ENCODE measurements around the gene ITPKA. TPM values are rescaled to one million over a fixed set of nuclear protein-coding genes. Genes with fewer than 3 reads are reported as not detected.

The ITPKA gene
- total RNA-seq, 1 donor from 2014 or later, result 3.8 TPM

DNA sequence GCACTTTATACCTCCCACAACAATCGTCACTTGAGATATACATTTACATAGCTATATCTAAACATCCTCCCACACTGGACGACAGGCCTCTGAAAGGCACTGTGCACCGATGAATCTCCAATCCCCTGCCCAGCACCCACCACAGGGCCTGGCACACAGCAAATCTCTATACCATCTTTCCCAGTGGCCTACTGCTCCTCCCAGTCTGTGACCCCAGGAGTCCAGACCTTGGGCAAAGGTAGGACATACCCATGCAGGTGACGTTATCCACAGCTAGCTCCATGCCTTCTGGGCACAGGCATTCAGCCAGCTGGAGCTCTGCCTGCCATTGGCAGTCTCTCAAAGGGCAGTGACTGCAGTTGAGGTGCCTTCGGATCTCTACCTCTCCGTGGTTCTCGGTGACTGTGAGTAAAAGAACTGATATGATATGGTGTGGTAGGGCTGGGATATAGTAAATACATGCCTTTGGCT is 14.2 kb downstream of the ITPKA start:
- intact Hi-C loops (cut with micrococcal nuclease), result no loop called here
- peaks cover 11% of the 10 kb centered on the region for H3K4me1 Mint-ChIP-seq
- H3K27me3 Mint-ChIP-seq, result peaks cover 63% of the 10 kb centered on the region
- no peak overlapping the region for H3K4me3 Mint-ChIP-seq
- H3K9me3 Mint-ChIP-seq, result no peaks in the 10 kb centered on the region
- DNase-seq, result no peak
- H3K27ac Mint-ChIP-seq, result no peak overlapping the region
- H3K36me3 Mint-ChIP-seq (ENCODE audit: low read depth), result no peaks in the 10 kb centered on the region

DNA sequence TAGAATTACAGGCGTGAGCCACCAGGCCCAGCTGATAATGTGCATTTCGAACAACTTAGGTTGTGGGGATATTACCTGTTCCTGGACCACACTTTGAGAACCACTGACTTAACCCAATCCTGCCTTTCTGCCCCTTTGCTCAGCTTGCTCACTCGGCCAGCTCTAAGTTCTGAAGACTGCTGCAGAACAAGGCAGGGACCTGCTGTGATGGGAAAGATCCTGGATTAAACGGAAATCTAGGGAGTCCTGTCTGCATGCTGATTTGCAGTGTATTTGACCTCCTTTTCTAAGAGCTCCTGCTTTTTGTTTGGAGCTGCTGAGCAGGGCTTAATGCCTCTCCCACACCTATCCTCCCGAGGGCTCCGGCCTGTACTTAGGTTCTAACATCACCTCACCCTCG is 17.1 kb downstream of the ITPKA start:
- peaks cover 56% of the 10 kb centered on the region for H3K27me3 Mint-ChIP-seq
- no peak overlapping the region for H3K27ac Mint-ChIP-seq
- peaks cover 2% of the 10 kb centered on the region for H3K36me3 Mint-ChIP-seq (ENCODE audit: low read depth)
- intact Hi-C loops (cut with micrococcal nuclease), result no loop called here
- no peaks in the 10 kb centered on the region for H3K9me3 Mint-ChIP-seq
- H3K4me1 Mint-ChIP-seq, result peaks cover 20% of the 10 kb centered on the region
- no peak overlapping the region for H3K4me3 Mint-ChIP-seq
- DNase-seq, result no peak

DNA sequence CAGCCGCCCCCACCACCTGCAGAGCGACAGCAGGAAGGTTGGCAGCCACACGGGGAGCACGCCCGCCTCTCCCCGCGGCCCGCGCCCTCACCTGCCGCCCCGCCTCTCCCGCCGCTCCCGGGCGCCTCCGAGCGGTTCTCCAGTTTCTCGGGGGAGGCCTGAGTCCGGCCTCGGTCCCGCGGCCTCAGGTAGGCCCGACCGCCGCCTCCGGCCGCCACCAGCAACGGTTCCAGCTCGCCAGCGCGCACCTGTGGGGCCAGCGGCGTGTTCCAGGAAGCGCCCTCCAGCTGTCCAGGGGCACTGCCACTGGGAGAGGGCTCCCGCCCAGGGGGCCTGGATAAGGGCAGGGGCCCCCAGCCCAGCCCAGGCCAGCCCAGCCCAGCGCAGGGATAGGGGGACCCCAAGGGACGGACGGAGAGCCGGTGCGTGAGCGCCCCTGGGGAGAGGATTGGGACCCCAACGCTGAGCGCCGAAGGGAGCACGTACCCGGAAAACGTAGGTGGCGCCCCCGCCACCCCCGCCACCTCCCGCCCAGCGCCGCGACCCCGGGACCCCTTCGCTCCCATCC is 17.7 kb downstream of the ITPKA start:
- Mint-ChIP-seq H3K9me3 (no peaks in the 10 kb centered on the region), H3K27ac (no peak overlapping the region), H3K4me1 (peaks cover 20% of the 10 kb centered on the region), H3K27me3 (peaks cover 53% of the 10 kb centered on the region), H3K4me3 (no peak overlapping the region), H3K36me3 (ENCODE audit: low read depth) (peaks cover 4% of the 10 kb centered on the region)
- intact Hi-C loops (cut with micrococcal nuclease), result no loop called here
- DNase-seq, result no peak

DNA sequence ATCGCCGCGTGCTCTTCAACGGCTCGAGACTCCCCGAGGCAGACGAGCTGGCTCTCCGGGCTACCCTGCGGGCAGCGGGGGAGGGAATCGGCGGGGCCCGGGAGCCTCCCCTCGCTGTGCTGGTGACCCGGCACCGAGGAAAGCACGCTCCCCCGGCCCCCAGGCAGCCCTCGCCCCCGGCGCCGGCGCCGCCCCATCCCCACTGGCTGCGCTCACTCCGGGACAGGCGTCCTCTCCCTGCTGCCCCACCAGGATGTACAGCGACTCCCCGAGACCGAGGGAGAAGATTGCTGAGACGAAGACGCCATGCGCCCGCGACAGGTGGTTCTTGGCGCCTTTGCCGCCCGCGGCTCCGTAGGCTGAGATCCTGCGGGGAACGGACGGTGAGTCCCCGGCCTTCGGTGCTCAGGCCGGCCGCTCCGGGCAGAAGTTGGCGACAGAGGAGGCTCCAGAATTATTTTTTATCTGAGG is 18.3 kb downstream of the ITPKA start:
- DNase-seq, result peak; percentile 76
- Mint-ChIP-seq H3K36me3 (ENCODE audit: low read depth) (peaks cover 9% of the 10 kb centered on the region), H3K9me3 (no peaks in the 10 kb centered on the region)

DNA sequence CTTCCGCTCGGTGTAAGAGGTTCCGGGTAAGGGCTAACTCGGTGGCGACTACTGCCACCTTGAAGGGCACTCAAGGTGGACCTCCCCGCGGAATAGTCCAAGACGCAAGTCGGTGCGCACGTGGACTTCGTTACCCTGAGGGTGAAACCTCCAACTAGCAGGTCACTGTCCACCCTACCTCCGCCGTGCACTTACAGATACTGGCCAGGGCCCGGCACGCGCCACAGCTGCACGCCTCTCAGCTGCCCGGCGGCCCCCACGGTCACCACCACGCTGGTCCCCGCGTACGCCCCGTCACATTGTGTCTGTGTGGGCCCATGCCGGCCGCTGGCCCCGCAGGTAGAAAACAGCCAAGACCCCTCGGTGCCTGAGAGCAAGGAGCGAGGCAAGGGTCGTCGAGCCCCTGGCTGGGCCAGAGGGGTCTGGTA is 18.9 kb downstream of the ITPKA start:
- no peak overlapping the region for H3K27ac Mint-ChIP-seq
- intact Hi-C loops (cut with micrococcal nuclease), result no loop called here

More for the DNA sequence above, 18.3 kb downstream of the ITPKA start:
- Mint-ChIP-seq H3K4me1 (peaks cover 20% of the 10 kb centered on the region), H3K4me3 (peak overlapping the region; percentile 77), H3K27me3 (peaks cover 50% of the 10 kb centered on the region), H3K27ac (peak overlapping the region; percentile 41)
- intact Hi-C loops (cut with micrococcal nuclease), result no loop called here

DNA sequence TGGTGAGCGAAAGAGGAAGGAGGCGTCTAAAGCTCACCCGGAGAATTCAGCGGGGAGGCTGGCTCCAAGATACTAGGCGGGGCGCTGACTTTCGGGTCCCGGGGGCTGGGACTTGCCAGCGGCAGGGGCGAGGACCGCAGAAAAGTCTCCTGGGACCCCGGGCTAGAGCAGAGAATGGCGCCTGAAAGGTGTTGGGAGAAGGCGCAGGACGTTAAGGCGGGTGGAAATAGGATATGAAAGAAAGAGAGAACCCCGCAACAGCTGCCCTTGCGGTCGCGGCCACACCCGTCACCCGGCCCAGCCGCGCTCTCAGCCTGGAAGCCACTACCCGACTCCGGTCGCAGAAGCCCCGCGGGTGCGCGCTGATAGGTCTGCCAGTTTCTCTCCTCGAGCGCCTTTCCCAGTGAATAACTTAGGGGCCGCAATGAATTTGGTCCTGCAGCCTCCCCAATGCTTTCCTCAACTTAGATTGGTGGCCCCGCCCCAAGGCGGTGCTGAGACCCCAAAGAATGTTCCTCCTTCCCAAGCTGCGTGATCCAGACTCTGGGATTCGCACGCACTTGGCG is 19.3 kb downstream of the ITPKA start:
- DNase-seq, result peak; percentile 79
- peaks cover 20% of the 10 kb centered on the region for H3K4me1 Mint-ChIP-seq
- H3K27me3 Mint-ChIP-seq, result peaks cover 42% of the 10 kb centered on the region
- intact Hi-C loops (cut with micrococcal nuclease), result loop anchor here (1.0 kb wide), 1 partner anchor 11 kb away; no protein-coding TSS in a partner anchor
- H3K36me3 Mint-ChIP-seq (ENCODE audit: low read depth), result peaks cover 14% of the 10 kb centered on the region
- H3K9me3 Mint-ChIP-seq, result no peaks in the 10 kb centered on the region
- no peak overlapping the region for H3K27ac Mint-ChIP-seq
- H3K4me3 Mint-ChIP-seq, result peak overlapping the region; percentile 77

More for the DNA sequence above, 18.9 kb downstream of the ITPKA start:
- no peak for DNase-seq
- H3K4me1 Mint-ChIP-seq, result peaks cover 20% of the 10 kb centered on the region
- no peaks in the 10 kb centered on the region for H3K9me3 Mint-ChIP-seq
- peaks cover 47% of the 10 kb centered on the region for H3K27me3 Mint-ChIP-seq
- peak overlapping the region; percentile 77 for H3K4me3 Mint-ChIP-seq
- peaks cover 10% of the 10 kb centered on the region for H3K36me3 Mint-ChIP-seq (ENCODE audit: low read depth)

DNA sequence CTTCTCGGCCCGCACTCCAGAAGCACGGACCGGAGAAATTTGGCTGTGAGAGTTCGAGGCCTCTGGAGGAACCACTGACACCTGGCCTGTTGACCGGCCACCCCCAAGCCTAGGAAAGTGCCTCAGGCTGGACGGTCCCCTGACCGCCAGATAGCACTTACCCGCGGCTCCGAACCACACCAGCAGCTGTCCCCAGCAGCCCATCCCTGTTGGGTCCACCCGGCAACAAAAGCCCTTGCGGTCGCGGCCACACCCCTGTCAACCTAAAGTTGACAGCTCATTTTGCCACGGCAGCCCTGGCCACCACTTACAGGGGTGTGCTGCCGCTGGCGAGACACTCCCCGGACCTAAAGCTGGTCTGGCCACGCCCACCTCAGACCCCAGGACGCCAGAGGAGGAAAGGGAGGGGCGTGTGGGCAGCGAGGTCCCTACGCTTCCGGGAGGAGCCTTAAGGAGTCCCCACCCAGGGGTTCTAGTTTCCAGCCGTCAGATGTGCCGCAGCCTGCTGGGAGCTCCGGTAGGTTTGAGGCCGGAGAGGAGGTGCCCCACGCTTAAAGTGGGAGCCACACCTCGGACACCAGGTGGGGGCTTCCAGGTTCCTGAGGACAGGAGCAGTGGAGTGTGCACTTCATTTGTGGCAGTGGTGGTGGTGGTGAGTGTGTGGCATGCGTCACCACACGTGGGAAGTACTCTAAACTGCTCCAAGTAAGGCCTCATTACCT is 20.0 kb downstream of the ITPKA start, which contains the start of gene LTK:
TSS of gene LTK (minus strand) at position 322 of the 722 bp plus-strand sequence. CDS start at position 204, 118 bp downstream.
- no peak within 1 kb of the TSS for H3K27ac Mint-ChIP-seq
- H3K27me3 Mint-ChIP-seq, result peaks cover 40% of the 10 kb centered on the region
- peaks cover 15% of the 10 kb centered on the region for H3K36me3 Mint-ChIP-seq (ENCODE audit: low read depth)
- intact Hi-C loops (cut with micrococcal nuclease), result loop anchor here (1.0 kb wide), 1 partner anchor 11 kb away; no protein-coding TSS in a partner anchor
- no peaks in the 10 kb centered on the region for H3K9me3 Mint-ChIP-seq
- H3K4me1 Mint-ChIP-seq, result peaks cover 20% of the 10 kb centered on the region
- H3K4me3 Mint-ChIP-seq, result peak within 1 kb of the TSS; percentile 77
- peak; percentile 69 for DNase-seq

DNA sequence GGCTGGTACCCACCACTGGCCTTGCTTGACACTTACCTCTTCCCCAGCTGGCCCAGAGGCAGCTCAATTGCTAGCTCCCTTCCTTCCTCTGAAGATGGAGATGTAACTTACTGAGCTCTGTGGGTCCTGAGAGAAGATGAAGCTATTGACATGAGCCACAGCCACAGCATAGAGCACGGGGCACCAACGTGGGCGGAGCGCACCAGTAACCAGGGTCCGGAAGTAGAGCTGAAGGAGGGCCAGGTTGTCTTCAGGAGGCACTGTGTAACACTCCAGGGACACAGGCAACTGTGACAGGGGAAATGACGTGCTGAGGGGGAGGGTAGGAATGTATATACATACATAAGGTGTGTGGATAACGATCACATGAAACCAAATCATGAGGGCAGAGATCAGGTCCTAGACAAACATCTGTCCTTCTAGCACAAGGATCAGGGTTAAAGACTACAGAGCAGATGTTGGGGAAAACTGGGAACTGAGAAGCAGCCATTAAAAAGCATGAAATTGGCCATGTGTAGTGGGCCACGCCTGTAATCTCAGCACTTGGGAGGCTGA is 24.3 kb downstream of the ITPKA start:
- H3K27ac Mint-ChIP-seq, result no peak overlapping the region
- no peak overlapping the region for H3K4me3 Mint-ChIP-seq
- no peaks in the 10 kb centered on the region for H3K9me3 Mint-ChIP-seq
- intact Hi-C loops (cut with micrococcal nuclease), result no loop called here
- DNase-seq, result no peak
- H3K27me3 Mint-ChIP-seq, result peaks cover 11% of the 10 kb centered on the region
- peaks cover 28% of the 10 kb centered on the region for H3K36me3 Mint-ChIP-seq (ENCODE audit: low read depth)
- peaks cover 11% of the 10 kb centered on the region for H3K4me1 Mint-ChIP-seq

DNA sequence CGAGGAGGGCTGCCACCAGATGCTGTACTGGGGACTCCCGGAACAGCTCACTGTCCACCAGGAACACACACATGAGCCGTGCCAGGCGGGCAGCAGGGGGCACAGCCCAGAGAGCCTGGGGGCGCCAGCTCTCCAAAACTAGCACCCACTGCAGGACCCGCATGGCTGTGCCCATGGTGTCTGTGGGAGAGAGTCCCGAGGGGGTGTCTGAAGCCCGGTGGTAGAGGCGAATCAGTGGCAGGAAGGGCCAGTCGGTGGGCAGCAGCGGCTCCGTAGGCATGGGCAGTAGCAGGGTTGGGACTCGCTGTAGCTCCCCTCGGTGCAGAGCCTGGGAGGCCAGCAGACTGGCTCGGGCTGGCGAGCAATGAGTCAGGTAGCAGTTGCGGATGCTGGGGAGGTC is 27.0 kb downstream of the ITPKA start:
- H3K27me3 Mint-ChIP-seq, result no peaks in the 10 kb centered on the region
- no peak overlapping the region for H3K4me3 Mint-ChIP-seq
- H3K27ac Mint-ChIP-seq, result no peak overlapping the region
- peaks cover 31% of the 10 kb centered on the region for H3K36me3 Mint-ChIP-seq (ENCODE audit: low read depth)
- H3K4me1 Mint-ChIP-seq, result no peaks in the 10 kb centered on the region
- intact Hi-C loops (cut with micrococcal nuclease), result no loop called here
- no peak for DNase-seq
- H3K9me3 Mint-ChIP-seq, result no peaks in the 10 kb centered on the region

DNA sequence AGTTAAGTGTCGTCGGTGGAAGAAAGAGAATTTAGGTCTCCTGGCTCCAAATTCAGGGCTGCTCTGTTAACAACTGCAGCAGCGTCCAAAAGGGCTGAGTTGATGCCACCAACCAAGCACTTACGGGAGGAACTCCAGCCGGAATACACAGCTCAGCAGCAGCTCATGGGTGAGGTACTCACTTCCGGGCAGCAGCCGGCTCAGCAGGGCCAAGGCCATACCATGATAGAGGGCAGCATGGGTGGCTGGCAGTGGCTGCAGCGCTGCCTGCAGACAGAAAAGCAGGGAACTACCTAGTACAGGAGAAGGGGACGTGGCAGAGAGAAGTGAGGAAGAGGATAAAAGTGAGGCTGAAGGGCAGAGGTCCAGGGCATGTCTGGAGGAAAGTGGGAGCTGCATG is 27.9 kb downstream of the ITPKA start:
- H3K4me3 Mint-ChIP-seq, result no peak overlapping the region
- no peaks in the 10 kb centered on the region for H3K4me1 Mint-ChIP-seq
- H3K36me3 Mint-ChIP-seq (ENCODE audit: low read depth), result peaks cover 32% of the 10 kb centered on the region
- DNase-seq, result no peak
- no peaks in the 10 kb centered on the region for H3K27me3 Mint-ChIP-seq
- intact Hi-C loops (cut with micrococcal nuclease), result no loop called here
- no peak overlapping the region for H3K27ac Mint-ChIP-seq
- H3K9me3 Mint-ChIP-seq, result no peaks in the 10 kb centered on the region

DNA sequence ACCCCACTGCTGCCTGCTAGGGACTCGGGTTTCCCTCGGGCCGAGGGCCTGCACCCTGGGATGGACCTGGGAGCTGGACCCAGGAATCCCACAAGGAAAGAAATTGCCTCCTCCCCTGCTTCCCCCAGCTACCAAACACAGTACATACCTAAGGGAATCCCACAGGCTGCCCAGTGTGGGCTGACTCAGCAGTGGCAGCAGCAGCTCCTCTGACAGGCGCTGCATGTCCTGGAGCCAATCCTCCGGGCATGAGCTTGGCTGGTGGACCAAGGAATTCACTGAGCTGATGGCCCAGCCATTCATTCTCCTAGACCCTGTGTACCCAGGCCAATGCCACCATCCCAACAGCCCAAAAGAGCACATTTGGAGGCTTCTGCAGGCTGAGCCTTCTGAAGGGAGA is 29.4 kb downstream of the ITPKA start:
- no peak overlapping the region for H3K4me3 Mint-ChIP-seq
- intact Hi-C loops (cut with micrococcal nuclease), result no loop called here
- peaks cover 34% of the 10 kb centered on the region for H3K36me3 Mint-ChIP-seq (ENCODE audit: low read depth)
- H3K4me1 Mint-ChIP-seq, result no peaks in the 10 kb centered on the region
- no peak for DNase-seq
- H3K27ac Mint-ChIP-seq, result no peak overlapping the region
- H3K9me3 Mint-ChIP-seq, result no peaks in the 10 kb centered on the region
- no peaks in the 10 kb centered on the region for H3K27me3 Mint-ChIP-seq

DNA sequence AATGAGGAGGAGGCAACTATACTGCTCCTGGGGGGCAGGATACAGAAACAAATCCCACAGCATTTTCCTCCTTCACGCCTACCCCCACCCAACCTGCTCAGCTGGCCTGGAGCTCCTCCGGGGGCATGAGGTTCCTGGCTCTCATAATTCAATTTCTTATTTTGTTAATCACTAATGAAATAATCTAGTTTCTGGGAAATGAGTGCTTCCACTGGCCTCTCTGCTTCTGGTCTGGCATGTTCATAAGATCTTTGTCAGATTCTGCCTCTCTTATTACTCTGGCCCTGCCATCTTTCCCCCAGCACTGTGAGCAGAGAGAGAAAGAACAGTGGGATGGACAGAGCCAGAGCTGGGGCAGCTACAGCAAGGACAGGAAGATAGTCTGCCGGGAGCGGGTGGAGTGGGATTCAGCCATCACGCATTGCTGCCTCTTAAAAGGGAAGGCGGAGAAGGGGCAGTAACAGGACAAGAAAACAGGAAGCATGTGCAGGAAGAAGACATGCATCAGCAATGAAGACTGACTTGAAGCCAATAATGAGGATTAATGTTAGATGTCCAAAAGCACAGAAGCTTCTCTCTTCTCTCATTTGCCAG is 36.8 kb downstream of the ITPKA start:
- no peak overlapping the region for H3K4me3 Mint-ChIP-seq
- H3K9me3 Mint-ChIP-seq, result no peaks in the 10 kb centered on the region
- DNase-seq, result no peak
- H3K36me3 Mint-ChIP-seq (ENCODE audit: low read depth), result peaks cover 48% of the 10 kb centered on the region
- H3K4me1 Mint-ChIP-seq, result no peaks in the 10 kb centered on the region
- H3K27me3 Mint-ChIP-seq, result no peaks in the 10 kb centered on the region
- H3K27ac Mint-ChIP-seq, result no peak overlapping the region
- intact Hi-C loops (cut with micrococcal nuclease), result no loop called here

DNA sequence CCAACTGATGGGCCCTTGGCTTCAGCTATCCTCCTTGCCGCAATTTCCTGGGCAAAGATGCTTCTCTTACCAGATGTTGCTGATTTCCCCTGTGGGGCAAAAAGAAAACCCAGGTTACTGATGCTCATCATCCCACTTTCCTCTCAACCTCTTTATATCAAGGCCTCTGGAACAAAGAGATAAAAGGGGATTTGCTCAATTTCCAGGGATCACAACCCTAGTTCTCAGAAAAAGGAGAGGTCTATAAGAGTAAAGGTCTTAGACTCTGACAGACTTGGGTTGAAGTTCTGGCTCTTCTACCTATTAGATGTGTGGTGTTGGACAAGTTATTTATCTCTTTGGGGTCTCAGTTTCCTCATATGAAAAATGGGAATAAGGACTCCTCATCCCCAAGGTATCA is 41.9 kb downstream of the ITPKA start:
- H3K27me3 Mint-ChIP-seq, result no peaks in the 10 kb centered on the region
- H3K4me3 Mint-ChIP-seq, result no peak overlapping the region
- DNase-seq, result no peak
- H3K36me3 Mint-ChIP-seq (ENCODE audit: low read depth), result peaks cover 34% of the 10 kb centered on the region
- H3K27ac Mint-ChIP-seq, result no peak overlapping the region
- intact Hi-C loops (cut with micrococcal nuclease), result no loop called here
- peaks cover 10% of the 10 kb centered on the region for H3K4me1 Mint-ChIP-seq
- no peaks in the 10 kb centered on the region for H3K9me3 Mint-ChIP-seq

Data from activated CD4-positive, alpha-beta T cell treated with anti-CD3 and anti-CD28 coated beads, Interleukin-2, amount 10 ng/mL, durations not matched to agents 24 days and 14 days (primary cell).